SU-DHL-6 (cell line): ENCODE results near the gene HIPK4.
A peak's percentile ranks its signal among the peaks of the same experiment; 100 is the strongest.

Source experiments
- H2AFZ ChIP-seq: fragments of 200-600 bp; sonication (generic); 2 replicates; pipeline ENCODE4 v1.6.1; 2014; ENCODE audit warnings: low read depth, mild to moderate bottlenecking, moderate library complexity, mixed read lengths, antibody characterized with exemption, low read length; ENCODE audit not compliant: severe bottlenecking
- H3F3A ChIP-seq: fragments of 200-600 bp; shearing (Covaris generic); 2 replicates; pipeline ENCODE4 v1.6.0; 2016; ENCODE audit warnings: antibody characterized with exemption, mild to moderate bottlenecking; ENCODE audit not compliant: insufficient read depth
- H3K27ac ChIP-seq: fragments of 200-600 bp; sonication (generic); 2 replicates; pipeline ENCODE4 v1.5.1; 2016; ENCODE audit warnings: low read depth, mild to moderate bottlenecking, low read length, moderate library complexity, mixed read lengths
- H3K27me3 ChIP-seq: fragments of 200-600 bp; sonication (generic), shearing (Covaris generic); 2 replicates; pipeline ENCODE4 v1.6.0; 2014; ENCODE audit warnings: mild to moderate bottlenecking, low read length
- H3K36me3 ChIP-seq: fragments of 200-600 bp; sonication (generic); 2 replicates; pipeline ENCODE4 v1.6.1; 2014; ENCODE audit warnings: mild to moderate bottlenecking, low read length, mixed read lengths
- H3K4me2 ChIP-seq: fragments of 300-600, 200-600 bp; shearing (Covaris generic), sonication (generic); 2 replicates; pipeline ENCODE4 v1.6.0; 2014; ENCODE audit warnings: low read length, low read depth, mild to moderate bottlenecking; ENCODE audit not compliant: poor library complexity, severe bottlenecking
- H3K4me3 ChIP-seq: fragments of 200-600 bp; sonication (generic); 2 replicates; pipeline ENCODE4 v1.5.1; 2014; ENCODE audit warnings: antibody characterized with exemption, low read length, mild to moderate bottlenecking, mixed read lengths; ENCODE audit not compliant: insufficient read depth, poor library complexity, severe bottlenecking
- H3K79me2 ChIP-seq: fragments of 200-600 bp; sonication (generic); 2 replicates; pipeline ENCODE4 v1.6.1; 2014; ENCODE audit warnings: mild to moderate bottlenecking, low read length, moderate library complexity; ENCODE audit not compliant: insufficient read depth
- H3K9ac ChIP-seq: fragments of 200-600 bp; sonication (generic); 2 replicates; pipeline ENCODE4 v1.7.0; 2014; ENCODE audit warnings: mild to moderate bottlenecking, low read length
- H3K9me2 ChIP-seq: fragments of 200-600 bp; sonication (generic); replicated peaks from 2 replicates; pipeline ENCODE4 v1.6.1; 2014; ENCODE audit warnings: low read length; ENCODE audit not compliant: insufficient read depth
- H3K9me3 ChIP-seq: fragments of 200-600 bp; sonication (generic); 2 replicates; pipeline ENCODE4 v1.6.1; 2014; ENCODE audit warnings: low read length, mixed read lengths; ENCODE audit not compliant: insufficient read depth
- H4K20me1 ChIP-seq: fragments of 200-600 bp; sonication (generic); 2 replicates; pipeline ENCODE4 v1.6.1; 2014; ENCODE audit warnings: low read depth, mild to moderate bottlenecking, antibody characterized with exemption, low read length, moderate library complexity, mixed read lengths
- EZH2phosphoT487 ChIP-seq: fragments of 200-600 bp; sonication (generic), shearing (Covaris generic); conservative IDR thresholded peaks from 2 replicates; pipeline ENCODE4 v1.6.1; 2018; ENCODE audit warnings: mild to moderate bottlenecking, antibody characterized with exemption, low read length, moderate library complexity, mixed read lengths
- TF ChIP-seq, protein P1 (sequence below): fragments of 200-600 bp; sonication (generic); IDR thresholded peaks from one replicate; pipeline ENCODE4 v1.5.1; 2017; ENCODE audit warnings: antibody characterized with exemption, mild to moderate bottlenecking, low read length, moderate library complexity; ENCODE audit not compliant: insufficient read depth, poor library complexity, severe bottlenecking

The HIPK4 gene

DNA sequence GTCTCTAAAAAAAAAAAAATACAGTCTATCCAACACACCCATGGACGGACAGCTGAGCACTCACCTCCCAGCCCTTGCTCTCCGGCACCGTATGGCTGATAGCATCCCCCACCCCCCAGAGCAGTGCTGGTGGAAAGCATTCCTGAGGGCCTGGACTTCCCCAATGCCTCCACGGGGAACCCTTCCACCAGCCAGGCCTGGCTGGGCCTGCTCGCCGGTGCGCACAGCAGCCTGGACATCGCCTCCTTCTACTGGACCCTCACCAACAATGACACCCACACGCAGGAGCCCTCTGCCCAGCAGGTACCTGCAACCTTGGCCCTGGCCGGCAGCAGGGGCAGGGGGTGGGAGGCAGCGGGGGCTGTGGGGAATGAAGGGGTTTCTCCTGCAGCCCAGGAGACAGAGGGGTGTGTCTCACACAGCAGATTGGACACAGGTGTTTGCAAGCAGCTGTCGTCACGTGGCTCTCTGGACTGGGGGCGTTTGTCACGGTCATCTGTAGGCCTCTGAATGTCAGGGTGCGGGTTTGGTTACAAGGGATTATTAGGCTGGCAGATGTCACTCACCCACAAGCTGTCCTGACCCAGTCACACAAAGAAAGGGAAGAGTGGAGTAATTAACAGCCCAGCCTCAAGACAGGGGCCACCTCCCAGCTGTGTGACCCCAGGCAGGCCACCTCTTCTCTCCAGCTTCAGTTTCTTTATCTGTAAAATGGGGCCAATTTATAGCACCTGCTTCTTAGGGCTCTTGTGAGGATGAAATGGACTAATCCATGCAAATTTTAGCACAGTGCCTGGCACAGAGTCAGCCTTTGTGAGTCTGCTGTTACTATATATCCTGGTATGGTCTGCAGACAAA lies 22.2 kb downstream of the HIPK4 start:
- H3K4me3 ChIP-seq = no peak overlapping the region

DNA sequence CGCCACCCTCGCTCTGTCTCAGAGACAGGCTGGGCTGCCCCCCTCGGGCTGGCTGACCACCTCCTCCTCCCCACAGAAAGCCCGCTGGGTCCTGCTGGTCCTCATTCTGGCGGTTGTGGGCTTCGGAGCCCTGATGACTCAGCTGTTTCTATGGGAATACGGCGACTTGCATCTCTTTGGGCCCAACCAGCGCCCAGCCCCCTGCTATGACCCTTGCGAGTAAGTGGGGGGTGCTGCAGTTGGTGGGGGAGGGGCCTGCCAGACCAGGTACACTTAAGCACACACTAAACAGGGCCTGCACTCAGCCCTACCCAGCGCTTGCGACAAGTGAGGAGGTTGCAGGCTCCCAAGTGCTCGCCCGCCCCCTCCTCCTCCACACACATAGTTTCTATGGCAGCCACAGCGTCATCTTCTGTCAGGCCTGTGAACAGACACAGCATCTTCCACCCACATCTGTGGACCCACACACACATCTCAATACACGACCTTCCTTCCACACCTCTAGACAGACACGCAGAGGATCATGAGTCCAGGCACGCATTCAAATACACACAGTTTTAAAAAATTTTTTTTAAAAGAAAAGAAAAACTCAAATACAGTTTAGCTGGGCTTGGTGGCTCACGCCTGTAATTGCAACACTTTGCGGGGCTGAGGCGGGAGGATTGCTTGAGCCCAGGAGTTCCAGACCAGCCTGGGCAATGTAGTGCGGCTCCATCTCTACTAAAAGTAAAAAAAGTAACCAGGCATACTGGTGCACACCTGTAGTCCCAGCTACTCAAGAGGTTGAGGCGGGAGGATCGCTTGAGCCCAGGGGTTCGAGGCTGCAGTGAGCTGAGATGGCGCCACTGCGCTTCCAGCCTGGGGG lies 23.1 kb downstream of the HIPK4 start:
- Histone ChIP-seq H3K27me3 (no peaks in the 10 kb centered on the region), H3K36me3 (no peaks in the 10 kb centered on the region), H3F3A (no peaks in the 10 kb centered on the region), H4K20me1 (no peaks in the 10 kb centered on the region), H3K9ac (no peak overlapping the region), H3K4me3 (no peak overlapping the region), H3K9me3 (no peaks in the 10 kb centered on the region), H3K79me2 (no peaks in the 10 kb centered on the region), H3K9me2 (no peaks in the 10 kb centered on the region), H3K27ac (no peak overlapping the region), H3K4me2 (no peak overlapping the region), H2AFZ (no peak overlapping the region)
- TF ChIP-seq EZH2phosphoT487 = no peak

More for the DNA sequence above, 22.2 kb downstream of the HIPK4 start:
- H3K27me3 ChIP-seq = no peaks in the 10 kb centered on the region
- H2AFZ ChIP-seq = no peak overlapping the region
- no peak overlapping the region for H3K4me2 ChIP-seq
- TF ChIP-seq, protein P1, sequence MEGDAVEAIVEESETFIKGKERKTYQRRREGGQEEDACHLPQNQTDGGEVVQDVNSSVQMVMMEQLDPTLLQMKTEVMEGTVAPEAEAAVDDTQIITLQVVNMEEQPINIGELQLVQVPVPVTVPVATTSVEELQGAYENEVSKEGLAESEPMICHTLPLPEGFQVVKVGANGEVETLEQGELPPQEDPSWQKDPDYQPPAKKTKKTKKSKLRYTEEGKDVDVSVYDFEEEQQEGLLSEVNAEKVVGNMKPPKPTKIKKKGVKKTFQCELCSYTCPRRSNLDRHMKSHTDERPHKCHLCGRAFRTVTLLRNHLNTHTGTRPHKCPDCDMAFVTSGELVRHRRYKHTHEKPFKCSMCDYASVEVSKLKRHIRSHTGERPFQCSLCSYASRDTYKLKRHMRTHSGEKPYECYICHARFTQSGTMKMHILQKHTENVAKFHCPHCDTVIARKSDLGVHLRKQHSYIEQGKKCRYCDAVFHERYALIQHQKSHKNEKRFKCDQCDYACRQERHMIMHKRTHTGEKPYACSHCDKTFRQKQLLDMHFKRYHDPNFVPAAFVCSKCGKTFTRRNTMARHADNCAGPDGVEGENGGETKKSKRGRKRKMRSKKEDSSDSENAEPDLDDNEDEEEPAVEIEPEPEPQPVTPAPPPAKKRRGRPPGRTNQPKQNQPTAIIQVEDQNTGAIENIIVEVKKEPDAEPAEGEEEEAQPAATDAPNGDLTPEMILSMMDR = no peak
- no peak for TF ChIP-seq EZH2phosphoT487
- no peaks in the 10 kb centered on the region for H4K20me1 ChIP-seq
- no peaks in the 10 kb centered on the region for H3K9me3 ChIP-seq
- H3F3A ChIP-seq = no peaks in the 10 kb centered on the region
- no peaks in the 10 kb centered on the region for H3K79me2 ChIP-seq
- H3K9me2 ChIP-seq = no peaks in the 10 kb centered on the region
- no peaks in the 10 kb centered on the region for H3K36me3 ChIP-seq
- no peak overlapping the region for H3K9ac ChIP-seq
- no peak overlapping the region for H3K27ac ChIP-seq

DNA sequence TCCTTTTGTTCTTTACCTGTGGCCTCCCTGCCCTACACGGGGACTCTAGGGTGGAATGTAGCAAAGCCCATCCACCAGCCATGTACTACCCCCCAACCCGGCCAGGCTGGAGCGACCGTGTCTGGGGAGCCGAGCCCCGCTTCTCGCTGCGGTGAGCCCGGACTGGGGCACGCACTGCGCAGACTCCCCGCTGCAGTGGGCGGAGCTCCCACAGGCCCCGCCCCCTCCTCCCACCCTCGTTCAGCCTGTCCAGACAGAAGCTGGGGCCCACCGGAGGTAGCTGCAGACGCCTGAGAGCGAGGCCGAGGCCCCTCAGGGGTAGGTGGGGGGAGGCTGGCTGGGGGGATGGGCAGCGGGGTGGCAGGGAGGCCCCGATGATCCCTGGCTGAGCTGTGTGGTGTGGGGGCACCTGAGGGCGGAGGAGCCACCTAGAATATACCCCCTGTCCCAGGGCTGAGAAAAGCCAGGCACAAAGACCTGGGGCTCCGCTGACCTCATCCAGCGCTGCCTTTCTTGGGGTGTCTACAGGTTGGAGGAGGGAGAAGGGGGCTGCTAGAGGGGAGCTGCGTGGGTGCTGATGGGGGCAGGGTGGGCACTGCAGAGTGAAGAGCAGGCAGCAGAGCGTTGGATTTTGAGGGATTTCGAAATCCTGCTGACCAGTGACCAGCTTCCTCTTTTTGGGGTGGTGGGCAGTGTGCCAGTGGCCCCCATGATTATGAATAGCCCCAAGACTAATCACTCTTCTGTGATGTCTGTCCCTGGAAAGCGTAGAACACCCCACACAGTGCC lies 24.2 kb downstream of the HIPK4 start:
- Histone ChIP-seq H3K9me2 (no peaks in the 10 kb centered on the region), H3F3A (no peaks in the 10 kb centered on the region), H3K4me3 (peak overlapping the region; percentile 43), H3K27me3 (no peaks in the 10 kb centered on the region), H3K36me3 (no peaks in the 10 kb centered on the region), H2AFZ (peak overlapping the region; percentile 79), H3K79me2 (no peaks in the 10 kb centered on the region), H4K20me1 (no peaks in the 10 kb centered on the region), H3K27ac (no peak overlapping the region), H3K9ac (peak overlapping the region; percentile 45), H3K9me3 (no peaks in the 10 kb centered on the region), H3K4me2 (peak overlapping the region; percentile 73)
- TF ChIP-seq, protein P1 = no peak
- TF ChIP-seq EZH2phosphoT487 = no peak
